SK-N-SH treated with all-trans-retinoic acid at 6 μM for 48 hours (cell line): ENCODE measurements around the gene FKBP11.

ENCODE experiments used
- ATAC-seq: fragments of 200-7000 bp; cut with Tn5 transposase; 3 replicates; pipeline ENCODE4 v1.9.1; 2020; ENCODE audit warnings: mild to moderate bottlenecking, moderate library complexity
- ARNTL ChIP-seq: fragments of 450-650 bp; formaldehyde crosslinking; IDR thresholded peaks from 2 replicates; pipeline ENCODE4 v1.5.0; 2020; ENCODE audit warnings: low read depth, mild to moderate bottlenecking, moderate library complexity, borderline replicate concordance
- BACH2 ChIP-seq: fragments of 250-450 bp; sonication (Bioruptor Pico); IDR thresholded peaks from 2 replicates; pipeline ENCODE4 v1.9.0; 2021; ENCODE audit warnings: mild to moderate bottlenecking, borderline replicate concordance
- CREB5 ChIP-seq: fragments of 250-450 bp; sonication (Bioruptor Pico); IDR thresholded peaks from 2 replicates; pipeline ENCODE4 v1.5.1; 2020; ENCODE audit warnings: low read depth, mild to moderate bottlenecking, moderate library complexity
- CSDC2 ChIP-seq: fragments of 250-450 bp; sonication (Bioruptor Pico); IDR thresholded peaks from 2 replicates; pipeline ENCODE4 v1.5.0; 2020; ENCODE audit warnings: mild to moderate bottlenecking, moderate library complexity
- ESRRG ChIP-seq: fragments of 250-450 bp; sonication (Bioruptor Pico); IDR thresholded peaks from 2 replicates; pipeline ENCODE4 v1.6.1; 2021; ENCODE audit warnings: mild to moderate bottlenecking
- GLIS3 ChIP-seq: fragments of 250-450 bp; sonication (Bioruptor Pico); IDR thresholded peaks from 2 replicates; pipeline ENCODE4 v1.5.0; 2020; ENCODE audit warnings: mild to moderate bottlenecking, moderate library complexity
- ISL1 ChIP-seq: fragments of 250-450 bp; sonication (Bioruptor Pico); IDR thresholded peaks from 2 replicates; pipeline ENCODE4 v2.1.2; 2022; ENCODE audit warnings: mild to moderate bottlenecking, moderate library complexity
- PPARA ChIP-seq: fragments of 250-450 bp; sonication (Bioruptor Pico); IDR thresholded peaks from 2 replicates; pipeline ENCODE4 v1.5.0; 2020; ENCODE audit warnings: mild to moderate bottlenecking, borderline replicate concordance
- RARB ChIP-seq: fragments of 250-450 bp; sonication (Bioruptor Pico); IDR thresholded peaks from 2 replicates; pipeline ENCODE4 v1.8.0; 2021; ENCODE audit warnings: mild to moderate bottlenecking, moderate library complexity
- SNAI2 ChIP-seq: fragments of 250-450 bp; sonication (Bioruptor Pico); IDR thresholded peaks from 2 replicates; pipeline ENCODE4 v1.5.0; 2020; ENCODE audit warnings: mild to moderate bottlenecking, moderate library complexity
- TCF4 ChIP-seq: fragments of 250-450 bp; sonication (Bioruptor Pico); IDR thresholded peaks from 2 replicates; pipeline ENCODE4 v1.8.0; 2021; ENCODE audit warnings: mild to moderate bottlenecking, moderate library complexity, borderline replicate concordance
- TOX ChIP-seq: fragments of 250-450 bp; sonication (Bioruptor Pico); IDR thresholded peaks from 2 replicates; pipeline ENCODE4 v1.8.0; 2021; ENCODE audit warnings: mild to moderate bottlenecking, moderate library complexity, borderline replicate concordance
- ZC3H10 ChIP-seq: fragments of 250-450 bp; sonication (Bioruptor Pico); IDR thresholded peaks from 2 replicates; pipeline ENCODE4 v1.5.1; 2021; ENCODE audit warnings: mild to moderate bottlenecking, moderate library complexity
- ZFP3 ChIP-seq: fragments of 250-450 bp; sonication (Bioruptor Pico); IDR thresholded peaks from 2 replicates; pipeline ENCODE4 v1.5.0; 2020; ENCODE audit warnings: mild to moderate bottlenecking, moderate library complexity
- ZFP30 ChIP-seq: fragments of 450-650 bp; formaldehyde crosslinking; IDR thresholded peaks from 2 replicates; pipeline ENCODE4 v1.5.0; 2022; ENCODE audit warnings: mild to moderate bottlenecking, moderate library complexity
- ZNF565 ChIP-seq: fragments of 450-650 bp; formaldehyde crosslinking; conservative IDR thresholded peaks from 2 replicates; pipeline ENCODE4 v1.5.0; 2020; ENCODE audit warnings: low read depth, mild to moderate bottlenecking, moderate library complexity
- ZNF70 ChIP-seq: fragments of 450-650 bp; formaldehyde crosslinking; IDR thresholded peaks from 2 replicates; pipeline ENCODE4 v1.5.0; 2020; ENCODE audit warnings: mild to moderate bottlenecking, moderate library complexity
- ZNF8 ChIP-seq: fragments of 450-650 bp; formaldehyde crosslinking; IDR thresholded peaks from 2 replicates; pipeline ENCODE4 v1.5.0; 2020; ENCODE audit warnings: mild to moderate bottlenecking, moderate library complexity
- TF ChIP-seq, protein P1 (sequence below): fragments of 250-450 bp; sonication (Bioruptor Pico); IDR thresholded peaks from 2 replicates; pipeline ENCODE4 v1.5.0; 2020; ENCODE audit warnings: mild to moderate bottlenecking, moderate library complexity
- TF ChIP-seq, protein P2 (sequence below): fragments of 250-450 bp; sonication (Bioruptor Pico); IDR thresholded peaks from 2 replicates; pipeline ENCODE4 v1.8.0; 2021; ENCODE audit warnings: low read depth, mild to moderate bottlenecking, moderate library complexity, borderline replicate concordance

The FKBP11 gene

GRCh38 chr12:48969160-48969771 is 44.0 kb upstream of the FKBP11 start:
- TF ChIP-seq ZNF565 (CRISPR knock-in tag), result no peak
- no peak for TF ChIP-seq ZC3H10 (CRISPR knock-in tag)
- TF ChIP-seq ISL1 (CRISPR knock-in tag), result no peak
- TF ChIP-seq TCF4, result no peak
- no peak for TF ChIP-seq ESRRG
- TF ChIP-seq ZNF8 (CRISPR knock-in tag), result no peak
- no peak for TF ChIP-seq GLIS3 (CRISPR knock-in tag)
- TF ChIP-seq PPARA (CRISPR knock-in tag), result no peak
- TF ChIP-seq, all 23 proteins: peak for 0

DNA sequence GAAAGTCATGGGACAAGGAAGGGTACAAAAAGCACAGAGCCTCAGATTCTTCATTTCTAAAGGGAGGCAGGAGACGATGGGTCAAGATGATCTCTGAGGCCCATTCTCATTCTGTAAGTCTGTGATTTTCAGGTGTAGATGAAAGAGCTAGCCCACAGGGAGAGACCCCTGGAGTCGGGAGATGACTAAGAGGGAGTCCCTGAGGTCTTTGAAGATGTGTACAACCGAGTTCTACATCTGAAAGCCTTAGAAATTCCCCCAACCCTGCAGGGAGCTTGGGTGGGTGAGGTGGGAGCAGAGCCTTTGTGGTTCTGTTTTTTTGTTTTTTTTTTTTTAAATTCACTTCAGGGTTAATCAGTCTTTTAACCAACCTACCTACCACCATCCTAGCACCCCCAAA is 43.2 kb upstream of the FKBP11 start:
- no peak for TF ChIP-seq RARB (CRISPR knock-in tag)
- TF ChIP-seq GLIS3 (CRISPR knock-in tag), result no peak
- TF ChIP-seq ESRRG, result no peak
- no peak for TF ChIP-seq ZNF565 (CRISPR knock-in tag)
- TF ChIP-seq SNAI2 (CRISPR knock-in tag), result no peak
- no peak for TF ChIP-seq CREB5
- ATAC-seq, result no peak

More at GRCh38 chr12:48969160-48969771, 44.0 kb upstream of the FKBP11 start:
- no peak for ATAC-seq

DNA sequence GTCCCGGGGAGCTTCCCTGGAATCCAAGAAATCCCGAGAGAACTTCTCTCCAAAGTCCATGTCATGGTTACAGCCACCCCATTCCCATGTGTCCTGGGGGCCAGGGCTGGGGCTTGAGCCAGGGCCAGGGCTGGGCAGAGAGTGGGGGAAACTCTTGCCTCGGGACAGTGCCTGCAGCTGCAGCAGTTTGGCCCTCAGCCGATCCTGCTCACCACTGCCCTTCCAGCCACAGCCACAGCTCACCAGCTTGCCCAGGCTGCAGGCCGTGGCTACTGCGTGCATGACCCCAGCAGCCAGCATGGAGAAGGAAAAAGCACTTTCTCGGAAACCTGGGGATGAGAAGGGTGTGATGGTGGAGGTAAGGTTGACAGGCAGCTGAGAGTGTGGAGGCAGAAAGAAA is 42.7 kb upstream of the FKBP11 start:
- no peak for ATAC-seq
- no peak for TF ChIP-seq ZFP3 (CRISPR knock-in tag)
- TF ChIP-seq TOX, result no peak
- TF ChIP-seq TCF4, result no peak
- TF ChIP-seq BACH2, result no peak
- TF ChIP-seq CSDC2 (CRISPR knock-in tag), result no peak
- no peak for TF ChIP-seq RARB (CRISPR knock-in tag)
- no peak for TF ChIP-seq ARNTL (CRISPR knock-in tag)
- no peak for TF ChIP-seq CREB5
- TF ChIP-seq ZC3H10 (CRISPR knock-in tag), result no peak
- no peak for TF ChIP-seq ZFP30 (CRISPR knock-in tag)
- TF ChIP-seq, protein P1, sequence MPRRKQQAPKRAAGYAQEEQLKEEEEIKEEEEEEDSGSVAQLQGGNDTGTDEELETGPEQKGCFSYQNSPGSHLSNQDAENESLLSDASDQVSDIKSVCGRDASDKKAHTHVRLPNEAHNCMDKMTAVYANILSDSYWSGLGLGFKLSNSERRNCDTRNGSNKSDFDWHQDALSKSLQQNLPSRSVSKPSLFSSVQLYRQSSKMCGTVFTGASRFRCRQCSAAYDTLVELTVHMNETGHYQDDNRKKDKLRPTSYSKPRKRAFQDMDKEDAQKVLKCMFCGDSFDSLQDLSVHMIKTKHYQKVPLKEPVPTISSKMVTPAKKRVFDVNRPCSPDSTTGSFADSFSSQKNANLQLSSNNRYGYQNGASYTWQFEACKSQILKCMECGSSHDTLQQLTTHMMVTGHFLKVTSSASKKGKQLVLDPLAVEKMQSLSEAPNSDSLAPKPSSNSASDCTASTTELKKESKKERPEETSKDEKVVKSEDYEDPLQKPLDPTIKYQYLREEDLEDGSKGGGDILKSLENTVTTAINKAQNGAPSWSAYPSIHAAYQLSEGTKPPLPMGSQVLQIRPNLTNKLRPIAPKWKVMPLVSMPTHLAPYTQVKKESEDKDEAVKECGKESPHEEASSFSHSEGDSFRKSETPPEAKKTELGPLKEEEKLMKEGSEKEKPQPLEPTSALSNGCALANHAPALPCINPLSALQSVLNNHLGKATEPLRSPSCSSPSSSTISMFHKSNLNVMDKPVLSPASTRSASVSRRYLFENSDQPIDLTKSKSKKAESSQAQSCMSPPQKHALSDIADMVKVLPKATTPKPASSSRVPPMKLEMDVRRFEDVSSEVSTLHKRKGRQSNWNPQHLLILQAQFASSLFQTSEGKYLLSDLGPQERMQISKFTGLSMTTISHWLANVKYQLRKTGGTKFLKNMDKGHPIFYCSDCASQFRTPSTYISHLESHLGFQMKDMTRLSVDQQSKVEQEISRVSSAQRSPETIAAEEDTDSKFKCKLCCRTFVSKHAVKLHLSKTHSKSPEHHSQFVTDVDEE, result no peak
- TF ChIP-seq, all 23 proteins: peak for 0

DNA sequence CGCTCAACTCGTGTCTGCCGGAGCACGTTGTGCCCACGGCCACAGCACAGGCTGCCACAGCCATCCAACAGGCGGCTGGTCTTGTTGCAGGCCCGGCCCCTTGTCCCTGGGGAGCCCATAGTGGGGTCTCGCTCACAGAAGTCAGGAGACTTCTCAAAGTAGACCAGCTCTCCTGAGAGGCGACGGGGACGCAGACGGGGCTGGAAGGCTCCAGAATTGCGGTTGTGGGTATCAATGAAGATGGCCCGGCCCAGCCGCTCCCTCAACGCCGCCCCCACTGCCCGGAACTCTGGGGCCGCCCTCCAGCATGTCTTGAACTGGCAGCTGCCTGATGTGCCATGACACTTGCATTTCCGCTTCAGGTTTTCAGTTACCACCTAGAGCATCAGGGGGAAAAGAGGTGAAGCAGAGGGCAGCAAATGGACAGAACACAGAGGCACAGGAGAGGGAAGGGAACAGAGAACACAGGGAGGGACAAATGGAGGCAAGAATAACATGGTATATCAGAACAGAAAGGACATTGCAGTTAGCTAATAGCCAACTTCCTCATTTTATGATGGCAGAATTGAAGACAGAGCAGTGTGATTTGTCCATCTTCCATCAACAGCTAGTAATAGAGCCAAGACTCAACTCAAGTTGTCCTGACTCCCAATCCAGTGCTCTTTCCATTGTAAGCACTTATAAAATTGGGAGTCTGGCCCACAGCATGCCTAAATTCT is 41.0 kb upstream of the FKBP11 start:
- no peak for ATAC-seq
- TF ChIP-seq CREB5 (no peak), ZFP30 (CRISPR knock-in tag) (no peak), TCF4 (no peak), ZNF565 (CRISPR knock-in tag) (no peak), ZNF70 (CRISPR knock-in tag) (no peak), ESRRG (no peak), ZC3H10 (CRISPR knock-in tag) (no peak), SNAI2 (CRISPR knock-in tag) (no peak)
- TF ChIP-seq, protein P2, sequence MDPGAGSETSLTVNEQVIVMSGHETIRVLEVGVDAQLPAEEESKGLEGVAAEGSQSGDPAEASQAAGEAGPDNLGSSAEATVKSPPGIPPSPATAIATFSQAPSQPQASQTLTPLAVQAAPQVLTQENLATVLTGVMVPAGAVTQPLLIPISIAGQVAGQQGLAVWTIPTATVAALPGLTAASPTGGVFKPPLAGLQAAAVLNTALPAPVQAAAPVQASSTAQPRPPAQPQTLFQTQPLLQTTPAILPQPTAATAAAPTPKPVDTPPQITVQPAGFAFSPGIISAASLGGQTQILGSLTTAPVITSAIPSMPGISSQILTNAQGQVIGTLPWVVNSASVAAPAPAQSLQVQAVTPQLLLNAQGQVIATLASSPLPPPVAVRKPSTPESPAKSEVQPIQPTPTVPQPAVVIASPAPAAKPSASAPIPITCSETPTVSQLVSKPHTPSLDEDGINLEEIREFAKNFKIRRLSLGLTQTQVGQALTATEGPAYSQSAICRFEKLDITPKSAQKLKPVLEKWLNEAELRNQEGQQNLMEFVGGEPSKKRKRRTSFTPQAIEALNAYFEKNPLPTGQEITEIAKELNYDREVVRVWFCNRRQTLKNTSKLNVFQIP (CRISPR knock-in tag), result no peak
